Posterior cingulate gyrus (tissue), 11 donors: Measurements from ENCODE around the gene WBP1.
"Not testable (repeated sequence)": the region's sequence is repeated elsewhere in the genome, so short reads cannot be mapped to it uniquely, and the experiment has no call there.

Experiments
- DNase-seq, 10 donors: peaks; one replicate each; pipeline versions ENCODE4 v3.0.0 to v3.0.0-alpha.2; 2020 to 2021; ENCODE audit warnings: mixed read lengths in 3 of 10
- intact Hi-C: fragments of 100-400 bp; cut with DNase I; formaldehyde crosslinking; loops from one replicate; pipeline ENCODE4 v1.15.1; 2023

WBP1 gene

DNA sequence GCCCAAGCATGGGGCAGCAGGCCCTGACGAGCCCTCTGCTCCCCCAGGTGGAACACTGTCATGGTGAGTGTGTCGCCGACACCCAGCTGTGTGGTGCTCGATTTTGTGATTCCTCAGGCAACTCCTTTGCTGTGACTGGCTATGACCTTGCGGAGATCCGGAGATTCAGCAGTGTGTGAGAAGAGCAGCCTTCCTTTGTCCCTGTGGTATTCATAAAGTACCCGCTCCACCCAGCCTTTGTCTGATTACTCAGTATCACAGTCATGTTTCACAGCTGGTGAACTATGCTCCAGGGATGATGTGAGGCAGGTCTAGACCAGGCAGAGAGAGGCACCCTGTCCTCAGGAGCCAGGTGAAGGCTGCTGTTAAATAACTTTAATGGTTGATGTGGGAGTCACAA lies 32.7 kb upstream of the WBP1 start:
- intact Hi-C loops = no loop called here
- peak in 1 of 10 donors; percentile 52 for DNase-seq

DNA sequence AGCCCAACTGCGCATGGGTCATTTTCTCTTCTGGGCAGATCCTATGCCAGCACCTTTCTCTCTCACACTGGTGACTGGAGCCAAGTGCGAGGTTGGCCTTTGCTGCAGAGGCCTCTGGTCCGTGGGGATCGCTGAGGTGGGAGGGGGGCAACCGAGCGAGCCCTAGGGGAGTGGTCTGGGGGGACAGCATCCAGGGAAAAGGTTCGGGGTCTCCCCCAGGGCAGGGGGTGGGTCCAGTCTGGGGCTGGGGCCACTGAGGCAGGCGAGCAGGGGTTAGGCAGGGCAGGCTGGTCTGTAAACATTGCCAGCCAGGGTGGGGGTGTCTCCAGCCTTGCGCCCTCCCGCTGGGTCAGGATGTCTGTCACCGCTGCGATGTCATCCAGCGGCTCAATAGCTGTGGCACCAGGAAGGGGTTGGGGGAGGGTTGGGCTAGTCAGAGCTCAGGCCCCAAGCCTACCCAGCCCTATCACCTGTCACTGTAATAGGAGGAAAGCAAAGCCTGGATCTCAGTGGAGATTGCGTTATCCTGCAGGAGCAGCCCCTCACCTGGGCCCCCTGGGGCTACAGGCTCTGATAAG lies 32.0 kb upstream of the WBP1 start:
- DNase-seq = peak in 1 of 10 donors; percentile 72
- intact Hi-C loops = no loop called here

DNA sequence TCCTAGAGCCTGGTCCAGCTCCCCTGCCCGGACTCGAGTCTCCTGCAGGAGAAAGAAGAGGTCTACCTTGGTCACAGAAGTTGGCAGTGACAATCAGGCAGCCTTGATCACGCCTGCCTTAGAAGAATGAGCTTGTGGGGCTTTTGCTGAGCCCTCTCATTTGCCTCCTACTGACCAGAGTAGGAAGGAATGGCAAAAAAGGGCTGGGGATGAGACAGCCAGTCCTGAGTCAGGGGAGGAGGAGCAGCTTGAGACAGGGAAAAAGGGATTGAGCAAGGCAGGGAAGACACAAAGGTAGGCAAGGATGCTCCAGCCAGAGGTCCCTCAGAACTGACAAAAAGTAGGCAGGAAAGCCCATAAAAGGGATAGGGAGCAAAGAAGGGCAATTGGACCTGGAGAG lies 30.7 kb upstream of the WBP1 start:
- intact Hi-C loops = no loop called here
- no peak for DNase-seq

DNA sequence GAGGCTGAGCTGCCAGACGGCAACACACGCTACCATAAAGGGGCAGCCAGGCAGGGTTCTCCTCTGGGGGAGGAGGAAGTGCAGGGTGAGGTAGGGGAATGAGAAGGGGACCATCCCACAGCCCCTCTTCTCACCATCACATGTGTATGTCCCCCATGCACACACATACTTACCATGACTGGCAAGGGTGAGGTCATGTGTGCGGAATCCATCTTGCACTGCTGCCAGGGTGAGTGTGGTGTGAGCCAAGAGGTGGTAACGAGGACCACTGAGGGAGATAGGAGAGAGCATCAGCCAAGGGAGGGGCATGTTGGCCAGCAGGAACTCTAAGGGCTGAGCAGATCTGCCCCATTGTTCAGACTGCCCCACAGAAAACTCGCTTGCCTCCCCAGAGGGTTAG lies 29.6 kb upstream of the WBP1 start:
- intact Hi-C loops = no loop called here
- DNase-seq = peak in 1 of 10 donors; percentile 39

DNA sequence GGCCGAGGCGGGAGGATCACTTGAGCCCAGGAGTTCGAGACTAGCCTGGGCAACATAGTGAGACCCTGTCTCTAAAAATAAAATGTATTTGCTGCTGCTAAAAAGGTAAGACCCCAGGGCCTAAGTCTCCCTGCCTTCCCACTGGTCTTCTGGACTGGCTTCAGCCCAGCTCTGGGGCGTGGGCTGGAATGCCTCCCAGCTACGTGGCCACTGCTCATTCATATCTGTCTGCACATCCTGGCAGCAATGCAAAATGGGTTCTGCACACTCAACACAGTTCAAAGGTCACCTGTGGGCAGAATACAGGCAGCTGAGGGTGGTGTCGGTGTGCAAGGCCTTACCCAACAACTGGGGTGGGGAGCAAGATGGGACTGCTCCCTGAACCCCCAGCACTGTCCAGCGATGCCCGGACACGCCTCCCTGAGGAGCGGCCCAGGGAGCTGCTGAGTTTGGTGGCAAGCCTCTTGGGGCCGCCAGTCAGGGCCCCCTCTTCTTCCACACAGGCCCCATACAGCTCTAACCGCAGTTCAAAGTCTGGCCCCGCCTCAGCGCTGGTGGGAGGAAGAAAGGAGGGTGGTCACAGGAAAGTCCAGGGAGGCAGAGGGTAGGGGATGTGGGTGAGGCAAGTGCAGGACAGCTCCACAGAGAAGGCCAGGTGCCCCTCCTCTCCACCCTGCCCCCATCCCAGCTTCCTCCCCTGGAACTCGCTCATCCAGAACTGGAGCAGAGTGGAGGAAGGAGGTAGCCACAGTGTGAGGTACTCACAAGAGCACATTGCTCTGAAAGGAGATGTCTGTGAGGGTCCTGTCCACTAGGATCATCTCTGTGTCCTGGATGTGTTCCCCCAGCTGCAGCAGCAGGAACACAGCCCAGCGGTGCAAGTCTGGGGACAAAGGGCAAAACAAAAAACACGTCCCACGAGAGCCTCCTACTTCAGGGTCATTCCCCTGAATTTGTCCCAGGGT lies 28.5 kb upstream of the WBP1 start:
- no peak for DNase-seq
- intact Hi-C loops = no loop called here

DNA sequence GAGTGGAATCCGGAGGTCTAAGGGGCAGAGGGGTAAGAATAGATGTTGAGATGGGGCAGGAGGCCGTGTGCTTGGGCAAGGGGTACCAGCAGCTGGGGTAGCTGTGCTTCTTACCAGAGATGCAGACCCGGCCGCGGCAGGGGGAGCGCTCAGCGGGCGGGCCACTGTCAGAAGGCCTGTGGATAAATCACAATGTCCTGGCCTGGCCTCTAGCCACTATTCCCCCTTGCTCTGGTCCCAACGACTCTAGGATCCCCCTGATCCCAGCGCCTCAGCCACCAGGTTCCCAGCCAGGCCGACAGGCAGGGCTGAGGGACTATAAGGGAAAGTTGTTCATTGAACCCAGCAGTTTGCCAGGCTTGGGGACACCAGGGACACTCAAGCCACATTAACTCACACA lies 27.7 kb upstream of the WBP1 start:
- peak in 1 of 10 donors; percentile 79 for DNase-seq
- intact Hi-C loops = no loop called here

DNA sequence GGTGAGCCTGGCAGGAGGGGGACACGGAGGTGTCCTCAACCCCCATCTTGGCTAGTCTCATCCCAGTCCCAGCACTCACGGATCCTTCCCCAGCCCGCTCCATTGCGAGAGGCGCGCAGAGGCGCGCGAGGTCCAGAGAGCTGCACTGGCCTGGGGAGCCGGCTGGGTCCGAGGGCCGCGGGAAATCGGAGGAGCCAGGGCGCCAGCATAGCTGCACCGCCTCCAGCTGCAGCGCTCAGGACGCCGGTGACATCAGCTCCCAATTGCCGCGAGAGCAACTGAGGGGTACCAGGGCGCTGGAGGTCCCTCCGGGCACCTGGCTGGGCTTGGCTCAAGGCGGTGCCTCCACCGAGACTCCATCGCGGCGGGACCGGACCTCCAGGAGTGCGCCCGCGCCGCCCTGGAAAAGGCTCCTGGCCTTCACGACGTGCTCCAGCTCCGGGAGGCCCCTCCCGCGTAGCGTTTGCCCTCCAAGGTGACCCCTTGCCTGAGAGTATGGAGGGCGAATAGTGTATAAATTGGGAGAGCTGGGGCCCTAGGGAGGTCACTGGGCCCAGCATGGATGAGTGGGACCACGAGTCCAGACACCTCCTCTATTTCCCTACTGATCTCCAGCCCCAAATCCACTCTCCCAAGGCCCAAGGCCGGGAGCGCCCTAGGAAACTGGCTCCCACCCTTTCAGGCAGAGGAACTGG lies 22.0 kb upstream of the WBP1 start:
- intact Hi-C loops = no loop called here
- peak in 2 of 10 donors; percentile 62 to 82 for DNase-seq

DNA sequence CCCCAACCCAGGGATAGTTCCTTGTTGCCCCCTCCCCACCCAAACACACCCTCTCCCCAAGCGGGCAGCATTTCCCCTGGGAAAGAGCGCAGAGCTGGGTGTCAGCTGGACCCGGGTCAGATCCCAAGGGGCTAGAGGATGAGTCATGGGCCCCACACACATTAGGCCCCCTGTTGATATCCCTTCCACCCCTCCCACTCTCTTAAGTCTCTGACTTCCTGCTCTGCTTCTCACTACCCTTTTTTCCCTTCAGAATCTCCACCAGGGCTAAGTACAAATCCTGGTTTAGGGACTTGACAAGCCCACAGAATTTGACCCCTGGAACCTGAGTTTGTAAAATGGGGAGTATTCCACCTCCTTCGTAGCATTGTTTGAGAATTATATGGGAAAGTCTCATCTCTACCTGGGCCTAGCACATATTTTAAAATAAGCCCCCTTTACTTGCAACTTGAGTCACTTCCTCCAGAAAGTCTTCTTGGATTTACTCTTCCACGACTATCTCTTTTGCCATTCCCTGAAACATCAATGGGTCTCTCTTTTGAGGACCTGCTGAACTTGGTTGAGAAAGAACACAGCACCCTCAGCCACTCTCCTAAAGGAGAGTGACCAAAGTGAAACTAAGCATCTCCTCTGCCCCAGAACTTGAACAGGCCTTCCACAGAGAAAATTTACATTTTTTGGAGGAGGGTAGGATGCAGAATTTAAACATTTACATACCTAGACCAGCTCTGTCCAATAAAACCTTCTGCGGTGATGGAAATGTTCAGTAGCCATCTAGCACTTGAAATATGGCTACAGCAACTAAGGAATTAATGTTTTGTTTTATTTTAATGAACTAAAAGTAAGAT lies 21.2 kb upstream of the WBP1 start:
- peak in 1 of 10 donors; percentile 34 for DNase-seq
- intact Hi-C loops = no loop called here

DNA sequence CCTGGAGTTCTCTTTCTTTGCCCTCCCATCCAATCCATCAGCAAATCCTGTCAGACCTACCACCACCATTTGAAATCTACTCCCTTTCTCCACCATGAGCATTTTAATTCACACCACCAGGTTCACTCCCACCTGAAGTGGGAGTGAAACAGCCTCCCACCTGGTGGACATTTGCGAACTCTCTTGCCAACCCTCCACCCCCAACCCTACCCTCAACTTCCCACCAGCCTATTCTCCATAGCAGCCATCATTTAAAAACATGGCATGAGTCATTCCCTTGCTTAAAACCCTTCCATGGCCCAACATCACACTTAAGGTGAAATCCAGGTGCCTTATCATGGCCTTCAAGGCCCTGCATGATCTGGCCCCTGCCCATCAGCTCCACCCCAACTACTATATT lies 20.0 kb upstream of the WBP1 start:
- intact Hi-C loops = no loop called here
- peak in 1 of 10 donors; percentile 11 for DNase-seq

DNA sequence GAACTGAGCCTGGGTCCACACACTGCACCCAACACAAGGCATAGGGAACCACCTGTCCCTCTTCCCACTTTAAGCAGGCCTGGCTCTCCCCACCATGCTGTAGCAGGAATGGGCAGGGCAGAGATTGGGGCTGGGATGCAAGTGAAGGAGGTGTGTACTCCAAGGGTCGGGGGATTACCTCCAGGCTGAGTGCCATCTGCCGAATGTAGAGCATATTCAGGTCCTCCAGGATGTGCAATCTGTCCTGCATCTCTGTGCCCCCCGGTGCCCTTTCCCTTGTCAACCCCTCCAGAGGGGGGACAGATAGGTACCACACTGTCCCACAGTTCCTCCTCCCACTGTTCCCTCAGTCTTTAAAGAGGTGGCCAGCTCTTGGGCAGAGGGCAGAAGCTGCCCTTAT lies 18.9 kb upstream of the WBP1 start:
- DNase-seq = peak in 2 of 10 donors; percentile 66 to 75
- intact Hi-C loops = no loop called here

DNA sequence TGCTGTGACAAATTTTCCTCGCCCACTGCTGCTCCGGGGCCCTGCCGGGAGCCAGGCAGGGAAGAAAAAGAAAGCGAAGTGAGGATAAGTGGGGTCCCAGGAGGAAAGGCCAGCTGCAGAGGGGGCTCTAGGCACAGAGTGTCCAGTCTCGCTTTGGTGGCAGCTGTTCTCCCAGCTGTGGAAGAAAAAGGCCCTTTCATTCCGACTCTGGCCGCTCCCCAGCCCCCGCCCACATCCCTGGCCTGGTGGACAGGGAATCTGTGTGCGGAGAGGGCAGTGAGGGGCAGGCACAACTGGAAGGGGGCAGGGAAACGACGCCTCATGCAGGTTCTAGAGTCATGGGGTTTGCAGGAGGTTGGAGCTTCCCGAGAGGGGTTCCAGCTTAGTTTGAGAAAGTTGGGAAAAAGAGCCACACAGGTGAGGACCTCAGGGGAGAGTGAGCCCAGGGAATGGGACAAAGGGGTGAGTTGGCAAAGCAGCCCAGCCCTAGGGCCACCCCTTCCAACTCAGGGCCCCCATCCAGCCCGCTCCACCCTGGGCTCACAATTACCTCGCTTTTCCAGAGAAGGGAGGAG lies 18.3 kb upstream of the WBP1 start:
- DNase-seq = peak; percentile 77 to 98 (median 90)
- intact Hi-C loops = loop anchor here (2.0 kb wide), 1 partner anchor 15 kb away; the partner anchor contains the start of gene INO80B

DNA sequence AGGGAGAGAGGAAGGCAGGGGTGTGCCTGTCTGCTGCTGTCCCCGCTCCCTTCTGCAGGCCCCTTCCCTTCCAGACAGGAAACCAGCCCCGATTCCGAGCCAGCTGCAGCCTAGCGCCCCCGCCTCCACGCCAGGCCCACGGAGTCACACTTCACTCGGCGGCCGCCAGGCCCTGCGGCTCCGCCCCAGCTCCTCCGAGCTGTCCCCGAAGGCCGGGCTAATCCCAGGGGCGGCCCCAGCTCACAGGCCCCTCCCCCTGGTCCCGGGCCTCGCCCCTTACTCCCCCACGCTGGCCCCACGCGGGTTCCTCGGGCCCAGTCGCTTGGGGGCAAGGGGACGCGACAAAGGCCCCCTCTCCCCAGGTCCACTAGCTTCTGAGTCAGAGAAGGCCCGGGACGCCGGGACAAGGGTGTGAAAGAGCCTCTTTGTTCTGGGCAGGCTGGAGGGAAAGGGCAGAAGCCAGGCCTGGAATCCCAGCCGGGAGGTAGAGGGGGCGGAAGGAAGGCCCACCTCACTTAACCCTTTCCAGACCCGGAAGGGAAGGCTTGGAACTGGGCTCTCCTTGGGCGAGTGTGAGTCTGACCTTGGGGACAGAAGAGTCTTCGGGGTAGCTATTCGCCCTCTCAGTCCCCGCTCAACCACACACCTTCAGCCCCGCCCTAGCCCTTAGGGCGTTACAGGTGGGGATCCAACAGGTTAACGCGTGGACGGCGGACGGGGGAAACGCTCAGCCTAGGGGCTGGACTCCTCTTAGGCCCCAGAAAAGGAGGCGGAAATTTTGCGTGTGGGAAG lies 17.7 kb upstream of the WBP1 start:
- DNase-seq = peak; percentile 79 to 99 (median 86)
- intact Hi-C loops = loop anchor here (2.0 kb wide), 1 partner anchor 14 kb away; the partner anchor contains the start of gene INO80B

DNA sequence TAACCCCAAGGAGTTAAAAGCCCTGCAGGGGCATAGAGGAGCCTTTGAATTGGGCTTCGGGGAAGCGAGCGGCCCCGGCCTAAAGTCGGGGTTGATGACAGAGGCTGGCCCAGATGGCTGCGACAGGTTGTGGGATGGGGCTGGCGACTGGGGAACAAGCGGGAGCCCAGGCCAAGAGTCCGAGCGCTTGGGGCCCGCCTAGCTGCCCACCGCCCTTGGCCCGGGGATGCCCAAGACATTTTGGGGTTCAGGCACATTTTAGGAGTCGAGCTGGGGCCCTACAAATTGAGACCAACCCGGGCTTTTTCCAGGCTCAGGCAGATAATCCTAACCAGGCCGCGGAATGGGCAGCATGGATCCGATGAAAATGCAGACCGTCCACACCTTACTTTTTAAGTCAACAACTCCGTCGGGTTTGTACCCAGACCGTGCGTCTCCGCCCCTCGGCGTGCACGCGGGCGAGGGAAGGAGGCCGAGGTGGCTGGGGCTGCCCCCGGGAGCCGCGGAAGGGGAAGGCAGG lies 17.0 kb upstream of the WBP1 start:
- intact Hi-C loops = loop anchor here (2.0 kb wide), 1 partner anchor 14 kb away; the partner anchor contains the start of gene INO80B
- DNase-seq = peak in 3 of 10 donors; percentile 36 to 86 (median 80)

DNA sequence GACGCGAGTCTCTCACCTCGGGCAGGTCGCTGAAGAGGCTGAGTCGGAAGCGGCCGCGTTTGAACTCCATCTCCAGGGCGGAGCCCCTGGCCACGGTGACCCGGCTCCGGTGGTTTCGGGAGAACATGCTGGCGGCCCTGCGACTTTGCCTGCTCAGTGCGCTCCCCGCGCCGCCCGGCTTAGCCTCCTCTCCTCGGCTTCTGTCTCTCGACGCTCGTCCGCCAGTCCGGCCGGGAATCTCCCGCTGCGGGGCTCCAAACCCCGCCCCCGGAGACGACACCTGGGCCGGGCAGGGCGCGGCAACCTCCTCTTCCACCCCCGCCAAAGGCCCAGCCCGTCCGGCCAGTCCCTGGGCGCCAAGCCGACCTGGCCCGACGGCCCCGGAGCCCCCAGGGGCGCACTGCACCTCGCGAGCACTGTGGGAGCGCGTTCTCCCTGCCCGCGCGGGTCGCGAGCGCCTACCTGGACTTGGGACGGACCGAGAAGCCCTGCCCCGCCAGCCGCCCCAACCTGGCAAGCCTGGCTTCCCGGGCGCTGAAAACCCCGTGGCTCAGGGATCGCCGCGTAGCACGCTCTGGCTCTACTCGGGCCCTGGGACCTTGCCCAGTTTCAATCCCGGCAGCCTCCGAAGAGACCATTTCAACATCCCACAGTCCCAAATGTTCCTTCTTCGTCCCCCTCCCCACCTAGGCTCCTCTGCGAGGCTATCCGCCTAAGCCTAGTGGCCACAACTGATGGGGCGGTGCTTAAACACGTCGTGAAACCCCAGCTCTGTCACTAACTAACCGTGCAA lies 16.4 kb upstream of the WBP1 start, which contains the start of gene RTKN:
TSS of gene RTKN (minus strand) at position 248 of the 793 bp plus-strand sequence. CDS start at position 127, 121 bp downstream.
- DNase-seq = peak in 3 of 10 donors; percentile 40 to 83 (median 78)
- intact Hi-C loops = loop anchor here (2.0 kb wide), 1 partner anchor 13 kb away; the partner anchor contains the start of gene INO80B

DNA sequence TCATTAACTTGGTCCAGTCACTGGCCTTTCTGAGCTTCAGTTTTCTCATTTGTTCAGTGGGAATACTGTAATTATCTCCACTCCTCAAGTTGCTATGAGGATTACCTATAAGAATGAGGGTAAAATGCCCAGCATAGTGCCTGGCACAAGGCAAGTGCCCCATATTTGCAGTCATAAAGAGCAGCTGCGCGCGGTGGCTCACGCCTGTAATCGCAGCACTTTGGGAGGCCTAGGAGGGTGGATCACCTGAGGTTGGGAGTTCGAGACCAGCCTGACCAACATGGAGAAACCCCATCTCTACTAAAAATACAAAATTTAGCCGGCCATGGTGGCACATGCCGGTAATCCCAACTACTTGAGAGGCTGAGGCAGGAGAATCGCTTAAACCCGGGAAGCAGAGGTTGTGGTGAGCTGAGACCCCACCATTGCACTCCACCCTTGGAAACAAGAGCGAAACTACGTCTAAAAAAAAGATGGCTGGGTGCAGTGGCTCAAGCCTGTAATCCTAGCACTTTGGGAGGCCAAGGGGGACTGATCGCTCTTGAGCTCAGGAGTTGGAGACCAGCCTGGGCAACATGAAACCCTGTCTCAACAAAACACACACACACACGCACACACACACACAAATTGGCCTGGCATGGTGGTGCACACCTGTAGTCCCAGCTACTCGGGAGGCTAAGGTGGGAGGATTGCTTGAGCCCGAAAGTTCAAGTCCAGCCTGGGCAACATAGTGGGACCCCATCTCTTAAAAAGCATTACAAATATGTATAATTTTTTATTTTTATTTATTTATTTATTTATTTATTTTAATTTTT lies 15.5 kb upstream of the WBP1 start:
- DNase-seq = peak in 1 of 10 donors; percentile 39
- intact Hi-C loops = not testable (repeated sequence)

DNA sequence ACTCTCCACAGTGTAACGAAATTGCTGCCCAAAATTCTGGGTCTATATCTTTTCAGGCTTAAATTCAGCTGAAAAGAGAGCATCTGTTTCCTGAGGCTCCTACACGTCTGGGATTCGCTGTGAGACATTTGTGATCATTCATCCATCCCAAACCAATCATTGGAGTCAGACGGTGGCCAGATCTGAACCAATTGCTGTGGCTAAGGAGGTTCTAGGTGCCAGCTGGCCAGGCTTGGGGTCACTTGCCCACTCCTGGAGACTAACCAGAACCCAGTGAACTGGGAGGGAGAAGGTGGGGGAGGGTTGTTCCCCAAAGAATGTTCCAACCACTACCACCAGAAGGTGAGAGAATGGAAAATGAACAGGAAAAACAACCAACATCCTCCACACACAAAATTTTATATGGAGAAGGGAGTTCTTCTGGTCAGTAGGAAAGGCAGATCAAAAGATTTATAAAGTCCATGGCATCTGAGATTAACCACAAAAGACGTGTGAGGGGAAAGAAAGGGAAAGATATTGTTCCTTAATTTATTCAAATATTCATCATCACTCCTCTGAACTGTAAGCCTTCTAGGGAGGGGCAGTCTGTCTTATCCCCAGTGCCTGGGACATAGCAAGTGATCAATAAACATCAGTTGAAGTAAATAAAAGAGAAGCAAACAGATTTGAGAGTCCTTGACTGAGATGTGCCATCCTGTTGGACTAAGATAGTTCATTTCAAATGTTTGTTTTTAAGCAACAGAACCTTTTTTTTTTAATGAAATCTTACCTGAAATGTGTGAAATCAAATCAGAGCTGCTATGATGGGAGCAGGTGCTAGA lies 13.5 kb upstream of the WBP1 start:
- DNase-seq = peak in 2 of 10 donors; percentile 3 to 43
- intact Hi-C loops = no loop called here
